NCI-H2107 treated with DMSO at 0.1 percent for 48 hours (cell line): ENCODE results near the gene COL24A1.
A peak's percentile ranks its signal among the peaks of the same experiment; 100 is the strongest.
"Not testable (repeated sequence)": the region's sequence is repeated elsewhere in the genome, so short reads cannot be mapped to it uniquely, and the experiment has no call there.

ENCODE experiments used
- DNase-seq: peaks from one replicate; lab custom pipeline; 2025; ENCODE audit not compliant: unreplicated experiment; lab: John Stamatoyannopoulos, UW

Gene COL24A1

DNA sequence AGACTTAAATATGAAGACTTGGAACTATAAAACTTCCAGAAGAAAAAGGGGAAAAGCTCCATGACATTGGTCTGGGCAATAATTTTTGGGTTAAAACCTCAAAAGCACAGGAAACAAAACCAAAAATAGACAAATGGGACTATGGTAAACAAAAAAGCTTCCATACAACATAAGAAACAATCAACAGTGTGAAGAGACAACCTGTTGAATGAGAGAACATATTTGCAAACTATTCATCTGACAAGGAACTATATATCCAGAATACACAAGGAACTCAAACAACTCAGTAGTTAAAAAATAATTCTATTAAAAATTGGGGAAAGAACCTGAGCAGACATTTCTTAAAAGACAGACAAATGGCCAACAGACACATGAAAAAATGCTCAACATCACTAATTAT lies 255.7 kb downstream of the COL24A1 start:
- no peak for DNase-seq

DNA sequence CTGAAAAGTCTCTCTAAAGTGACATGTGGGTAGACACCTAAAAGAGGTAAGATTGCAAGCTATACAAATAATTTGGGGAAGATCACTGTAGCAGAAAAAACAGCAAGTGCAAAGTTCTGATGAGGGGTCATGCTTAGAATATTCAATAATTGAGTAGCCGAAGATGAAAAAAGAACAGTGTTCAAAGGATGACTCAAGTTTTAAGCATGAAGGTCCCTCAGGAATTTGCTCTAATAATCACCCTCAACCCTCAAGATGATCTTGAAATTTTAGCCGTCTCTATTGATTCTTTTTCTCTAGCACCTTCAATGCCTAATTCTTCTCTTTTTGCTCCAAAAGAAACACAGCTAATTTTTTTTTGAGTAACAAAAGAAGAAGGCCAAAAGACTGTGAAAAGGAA lies 257.7 kb downstream of the COL24A1 start:
- DNase-seq = no peak

DNA sequence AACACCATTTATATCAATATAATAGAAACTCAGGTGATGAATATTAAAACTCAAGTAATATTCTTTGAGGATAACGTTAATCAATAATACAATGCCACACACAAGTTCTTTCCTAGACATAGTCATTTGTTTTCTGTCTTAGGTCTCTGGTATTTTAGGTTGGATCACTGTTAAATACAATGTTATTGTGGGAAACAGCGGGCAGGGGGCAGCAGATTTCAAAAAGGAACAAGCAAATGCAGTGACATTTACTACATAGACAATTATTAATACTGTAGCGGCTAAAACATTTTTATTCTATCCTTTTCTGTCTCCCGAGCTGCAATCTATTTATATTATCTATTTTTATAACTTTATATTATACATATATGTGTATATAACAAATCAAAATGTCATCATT lies 261.9 kb downstream of the COL24A1 start:
- DNase-seq = peak; percentile 1

DNA sequence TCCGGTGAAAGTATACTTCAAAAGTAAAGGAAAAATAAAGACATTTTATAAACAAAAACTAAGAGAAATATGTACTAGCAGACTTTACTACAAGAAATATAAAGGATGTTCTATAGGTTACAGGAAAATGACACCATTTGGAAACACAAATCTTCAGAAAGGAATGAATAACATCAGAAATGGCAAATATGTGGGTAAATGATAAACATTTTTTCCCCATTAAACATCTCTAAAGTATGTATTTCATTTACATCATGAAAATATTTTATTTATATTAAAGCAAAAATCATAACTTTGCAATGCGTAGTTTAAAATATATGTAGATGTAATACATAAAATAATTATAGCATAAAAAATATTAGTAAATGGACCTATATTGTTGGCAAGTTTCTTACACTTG lies 264.2 kb downstream of the COL24A1 start:
- DNase-seq = no peak

DNA sequence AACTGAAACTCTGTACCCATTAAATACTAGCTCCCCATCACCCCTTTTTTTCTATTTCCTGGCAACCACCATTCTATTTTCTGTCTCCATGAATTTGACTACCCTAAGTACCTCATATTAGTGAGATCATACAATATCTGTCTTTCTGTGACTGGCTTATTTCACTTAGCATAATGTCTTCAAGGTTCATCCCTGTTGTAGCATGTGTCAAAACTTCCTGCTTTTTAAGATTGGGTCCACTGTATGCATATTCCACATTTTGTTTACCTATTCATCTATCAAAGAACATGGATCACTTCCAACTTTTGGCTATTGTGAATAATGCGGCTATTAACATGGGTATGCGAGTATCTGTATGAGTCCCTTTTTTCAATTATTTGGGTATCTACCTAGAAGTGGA lies 266.7 kb downstream of the COL24A1 start:
- DNase-seq = no peak

DNA sequence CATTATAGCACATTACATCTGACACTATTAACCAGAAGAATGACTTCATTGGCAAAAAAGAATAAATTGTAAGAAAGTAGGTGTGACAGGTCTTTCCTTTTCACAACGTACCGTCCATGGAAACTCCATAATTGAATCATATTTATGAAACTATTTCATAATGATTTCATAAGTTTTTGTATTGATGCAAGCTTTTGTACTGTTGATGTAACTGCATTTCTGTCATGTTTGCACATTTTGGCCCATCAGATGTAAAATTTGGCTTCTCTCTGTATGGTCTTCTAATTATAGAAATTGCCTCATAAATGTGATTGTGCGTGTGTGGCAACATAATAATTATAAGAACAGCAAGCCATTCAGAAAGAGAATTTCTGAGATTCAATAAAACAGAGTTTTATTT lies 267.7 kb downstream of the COL24A1 start:
- no peak for DNase-seq

DNA sequence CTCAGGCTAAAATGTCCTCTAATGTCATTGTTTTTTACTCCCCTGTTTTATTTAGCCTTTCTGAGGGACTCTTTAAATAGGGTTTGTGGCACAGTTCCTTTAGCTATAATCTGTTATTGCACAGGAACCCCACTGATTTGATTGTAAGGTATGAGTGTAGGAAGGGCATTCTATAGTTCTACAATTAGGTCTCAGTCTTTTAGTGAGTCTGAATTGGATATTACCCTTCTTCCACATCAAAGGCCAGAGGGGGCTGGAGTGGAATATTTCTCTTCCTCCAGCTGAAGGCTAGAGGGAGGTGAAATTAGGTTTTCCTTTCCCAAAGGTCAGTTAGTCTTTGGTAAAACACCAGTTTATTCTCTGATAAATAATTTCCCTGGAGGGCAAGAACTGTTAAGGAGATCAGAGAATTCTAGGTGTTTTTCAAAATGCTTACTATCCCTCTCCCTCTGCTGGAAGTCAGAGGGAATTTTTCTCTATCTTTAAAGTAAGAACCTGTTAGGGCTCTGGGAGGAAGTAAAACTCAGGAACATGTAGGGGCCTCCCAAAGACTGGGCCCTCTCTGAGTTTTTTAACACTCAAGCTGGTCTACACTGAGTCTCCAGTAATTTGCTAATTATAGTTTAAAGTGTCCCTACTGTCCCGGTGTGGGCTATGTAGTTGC lies 272.1 kb downstream of the COL24A1 start:
- no peak for DNase-seq

DNA sequence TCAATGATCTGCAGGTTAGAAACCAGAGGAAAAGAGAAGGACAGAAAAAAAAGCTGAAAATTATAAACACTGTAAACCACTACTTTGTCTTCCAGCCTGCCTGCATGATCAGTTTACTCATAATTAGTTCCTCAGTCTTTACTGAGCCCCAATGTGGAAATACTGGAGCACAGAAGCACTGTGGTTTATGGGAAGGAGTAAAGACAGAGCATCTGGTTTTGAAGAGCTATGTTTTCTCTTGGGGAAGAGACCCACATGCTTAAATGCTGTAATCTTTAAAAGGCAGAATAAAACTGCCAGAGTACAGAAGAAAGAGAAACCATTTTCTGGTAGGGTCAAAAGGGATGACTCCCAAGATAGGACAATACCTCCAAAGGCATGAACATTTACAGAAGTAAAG lies 289.4 kb downstream of the COL24A1 start:
- no peak for DNase-seq

DNA sequence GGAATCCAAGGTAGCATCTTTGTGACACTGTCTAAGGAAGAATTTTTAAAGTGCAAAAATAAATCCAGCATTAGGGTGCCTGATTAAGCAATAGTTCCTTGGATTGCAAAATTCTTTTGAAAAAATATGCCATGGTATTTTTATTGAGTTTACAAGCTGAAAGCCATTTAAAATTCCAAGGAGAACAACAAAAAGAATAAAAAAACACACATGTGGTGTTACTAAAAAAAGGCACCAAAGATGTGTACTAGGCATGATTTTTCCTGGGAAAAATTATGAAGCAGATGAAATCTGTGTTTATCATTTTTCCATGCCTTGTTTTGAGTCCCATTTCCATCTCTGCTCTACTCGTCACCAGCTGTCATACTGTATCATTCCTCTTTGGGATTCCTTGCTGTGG lies 291.4 kb downstream of the COL24A1 start:
- DNase-seq = no peak

DNA sequence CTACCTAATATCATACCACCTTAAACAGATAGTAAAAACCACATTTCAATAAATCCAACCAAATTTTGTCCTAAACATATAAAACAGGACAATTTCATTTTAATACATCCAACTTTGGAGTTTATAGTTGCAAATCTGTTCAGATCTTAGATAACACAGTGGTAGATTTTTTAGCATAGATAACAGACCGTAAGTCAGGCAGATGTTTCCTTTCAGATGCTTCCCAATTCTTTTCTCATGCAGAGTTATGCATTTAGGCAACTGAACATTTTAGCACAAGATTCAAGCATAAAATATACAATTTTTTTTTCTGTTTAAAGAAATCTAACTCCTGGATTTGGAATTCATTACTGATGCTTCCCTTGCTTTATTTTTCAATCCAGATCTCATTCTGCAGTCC lies 291.8 kb downstream of the COL24A1 start:
- no peak for DNase-seq

DNA sequence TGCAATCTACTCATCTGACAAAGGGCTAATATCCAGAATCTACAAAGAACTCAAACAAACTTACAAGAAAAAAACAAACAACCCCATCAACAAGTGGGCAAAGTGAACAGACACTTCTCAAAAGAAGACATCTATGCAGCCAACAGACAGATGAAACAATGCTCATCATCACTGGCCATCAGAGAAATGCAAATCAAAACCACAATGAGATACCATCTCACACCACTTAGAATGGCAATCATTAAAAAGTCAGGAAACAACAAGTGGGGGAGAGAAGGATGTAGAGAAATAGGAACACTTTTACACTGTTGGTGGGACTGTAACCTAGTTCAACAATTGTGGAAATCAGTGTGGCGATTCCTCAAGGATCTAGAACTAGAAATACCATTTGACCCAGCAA lies 292.9 kb downstream of the COL24A1 start:
- not testable (repeated sequence) for DNase-seq

DNA sequence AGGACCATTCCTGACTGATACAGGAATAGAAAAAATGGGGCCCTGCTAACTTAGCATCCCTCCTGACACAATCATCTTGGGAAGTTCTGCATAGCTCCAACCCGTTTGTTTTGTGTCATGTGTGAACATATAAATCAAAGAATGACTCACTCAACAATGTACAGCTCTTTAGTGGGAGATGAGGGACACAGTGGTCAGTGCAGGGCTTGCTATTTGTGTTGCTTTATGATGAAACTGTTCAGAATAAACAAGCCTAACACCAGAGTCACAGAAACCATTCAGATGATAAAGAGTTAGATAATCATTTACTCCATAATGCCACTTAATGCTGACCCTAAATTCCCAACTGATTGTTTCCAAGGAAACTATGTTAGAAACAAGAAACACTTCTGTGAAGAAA lies 294.1 kb downstream of the COL24A1 start:
- DNase-seq = no peak

DNA sequence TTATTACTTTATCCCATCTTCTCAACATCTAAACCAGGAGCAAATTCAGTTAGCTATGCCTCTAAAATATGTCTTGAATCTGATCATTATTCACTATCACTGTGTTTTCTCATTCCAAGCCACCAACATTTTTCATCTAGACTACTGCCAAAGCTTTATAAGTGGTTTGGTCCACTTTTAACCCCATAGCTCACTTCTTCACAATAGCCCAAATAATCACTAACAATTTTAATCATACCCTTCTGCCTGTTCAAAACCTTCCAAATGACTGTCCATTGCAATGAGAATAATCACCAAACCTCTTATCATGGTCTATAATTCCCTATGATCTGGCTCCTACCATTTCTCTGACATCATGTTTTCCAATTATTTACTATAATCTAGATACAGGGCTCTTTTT lies 298.6 kb downstream of the COL24A1 start:
- no peak for DNase-seq

DNA sequence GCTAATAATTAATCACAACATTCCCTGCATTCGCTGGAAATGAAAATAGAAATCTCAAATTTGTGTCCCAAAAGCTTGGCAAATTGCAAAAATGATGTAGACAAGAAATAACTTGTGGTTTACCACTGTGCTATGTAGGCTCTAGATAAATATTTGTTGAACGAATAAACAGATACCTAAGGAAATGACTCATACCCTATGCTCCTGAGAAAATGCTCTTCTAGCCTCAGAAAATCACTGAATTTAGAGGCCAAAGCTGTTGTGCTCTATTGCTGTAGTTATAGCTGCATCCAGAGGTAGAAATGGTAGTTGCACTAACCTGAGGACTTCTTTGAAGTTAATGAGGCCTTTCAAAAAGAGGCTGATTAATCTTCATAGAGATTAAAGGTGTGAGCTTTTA lies 306.3 kb downstream of the COL24A1 start:
- no peak for DNase-seq

DNA sequence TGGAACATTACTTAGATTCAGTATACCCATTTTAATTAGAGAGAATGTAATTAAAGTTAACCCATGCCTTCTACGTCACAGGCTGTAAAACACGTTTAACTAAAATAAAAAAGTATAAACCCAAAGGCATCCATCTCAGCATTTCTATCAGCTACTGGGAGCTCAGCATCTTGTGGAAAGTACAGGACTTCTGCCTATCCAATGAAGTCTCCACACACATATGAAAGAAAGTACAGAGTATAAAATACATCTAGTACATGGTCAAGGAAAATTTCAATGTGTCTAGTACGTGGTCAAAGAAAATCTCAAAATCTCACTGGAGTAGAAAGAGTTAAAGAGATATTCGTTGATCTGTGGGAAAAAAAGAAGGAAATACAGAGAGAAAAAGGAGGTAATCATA lies 306.9 kb downstream of the COL24A1 start:
- DNase-seq = no peak

DNA sequence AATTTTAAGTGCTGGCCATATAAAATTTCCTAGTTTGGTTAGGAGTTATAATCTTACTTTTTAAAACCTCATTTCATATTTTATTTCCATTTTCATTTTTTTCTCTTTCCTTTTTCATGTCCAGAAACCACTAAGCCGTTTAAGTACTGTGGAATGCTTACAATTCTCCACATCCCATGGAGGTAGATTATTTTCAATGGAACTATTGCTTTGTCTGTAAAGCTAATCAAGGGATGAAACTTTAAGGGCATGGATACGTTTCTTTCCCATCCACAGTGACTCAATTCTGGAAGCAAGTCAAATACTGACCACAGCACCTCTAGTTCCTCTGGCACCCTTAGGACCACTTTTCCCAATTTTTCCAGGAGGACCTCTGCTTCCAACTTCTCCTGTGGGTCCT lies 309.2 kb downstream of the COL24A1 start:
- DNase-seq = no peak

DNA sequence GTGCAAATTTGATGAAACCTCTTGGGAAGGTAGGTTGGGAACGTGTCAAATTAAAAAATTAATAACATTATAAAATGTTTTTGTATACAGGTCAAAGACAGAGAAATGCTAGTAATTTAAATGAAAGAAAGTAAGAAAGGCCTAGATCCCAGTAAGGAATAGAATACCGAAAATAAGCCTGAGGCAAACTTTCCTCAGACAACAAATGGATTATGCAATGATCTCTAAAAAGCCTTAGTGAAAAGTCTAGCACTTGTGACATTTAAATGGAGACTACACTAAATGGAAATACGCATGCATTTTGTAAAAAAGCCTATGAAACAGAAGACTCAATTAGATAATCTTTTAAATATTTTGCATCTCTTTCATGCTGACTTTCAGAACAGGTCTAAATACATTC lies 309.9 kb downstream of the COL24A1 start:
- no peak for DNase-seq

DNA sequence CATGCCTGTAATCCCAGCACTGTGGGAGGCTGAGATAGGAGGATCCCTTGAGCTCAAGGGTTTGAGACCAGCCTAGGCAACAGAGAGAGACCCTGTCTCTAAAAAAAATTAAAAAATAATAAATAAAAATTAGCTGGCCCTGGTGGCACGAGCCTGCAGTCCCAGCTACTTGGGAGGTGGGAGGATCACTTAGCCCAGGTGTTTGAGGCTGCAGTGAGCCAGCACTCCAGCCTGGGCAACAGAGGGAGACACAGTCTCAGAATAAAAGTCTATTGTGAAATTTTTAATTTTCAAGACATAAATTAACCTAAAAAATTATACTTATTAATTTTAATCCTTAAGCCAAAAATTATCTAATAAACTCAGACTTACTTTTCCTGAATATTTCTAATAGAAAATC lies 317.1 kb downstream of the COL24A1 start:
- DNase-seq = no peak

DNA sequence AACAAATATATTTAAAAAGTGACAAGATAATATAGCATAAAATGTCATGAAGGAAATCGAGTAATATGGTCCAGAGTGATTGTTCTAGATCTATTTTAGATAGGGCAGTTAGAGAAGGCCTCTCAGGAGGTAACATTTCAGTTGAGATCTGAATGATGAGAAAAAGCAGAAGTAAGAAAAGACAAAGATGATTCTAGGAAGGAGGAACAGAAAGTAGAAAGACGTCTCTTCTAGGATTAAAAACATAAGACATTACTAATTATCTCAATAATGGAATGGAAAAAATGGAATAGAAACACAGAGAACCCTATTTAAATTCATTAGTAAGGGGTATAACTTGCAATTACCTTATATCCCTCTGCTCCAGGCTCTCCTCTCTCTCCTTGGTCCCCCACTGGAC lies 318.3 kb downstream of the COL24A1 start:
- DNase-seq = no peak

DNA sequence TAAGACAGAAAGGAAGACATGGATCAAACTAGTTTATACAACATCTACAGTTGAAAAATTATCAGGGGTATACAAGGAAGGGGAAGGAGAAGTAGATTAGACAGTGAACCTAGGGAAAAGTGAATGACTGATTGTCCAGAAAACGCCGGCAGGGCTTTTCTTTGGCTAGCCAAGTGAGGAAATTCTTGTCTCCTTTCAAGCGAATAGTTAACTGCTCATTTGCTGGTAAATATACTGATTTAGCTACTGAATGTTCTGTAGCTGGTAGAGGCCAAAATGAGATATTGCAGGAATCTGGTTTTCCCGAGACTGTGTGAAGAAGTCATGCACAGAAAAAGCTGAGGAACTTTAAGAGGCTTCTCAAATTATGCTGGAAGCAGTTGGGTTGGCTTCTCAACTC lies 319.8 kb downstream of the COL24A1 start:
- no peak for DNase-seq

DNA sequence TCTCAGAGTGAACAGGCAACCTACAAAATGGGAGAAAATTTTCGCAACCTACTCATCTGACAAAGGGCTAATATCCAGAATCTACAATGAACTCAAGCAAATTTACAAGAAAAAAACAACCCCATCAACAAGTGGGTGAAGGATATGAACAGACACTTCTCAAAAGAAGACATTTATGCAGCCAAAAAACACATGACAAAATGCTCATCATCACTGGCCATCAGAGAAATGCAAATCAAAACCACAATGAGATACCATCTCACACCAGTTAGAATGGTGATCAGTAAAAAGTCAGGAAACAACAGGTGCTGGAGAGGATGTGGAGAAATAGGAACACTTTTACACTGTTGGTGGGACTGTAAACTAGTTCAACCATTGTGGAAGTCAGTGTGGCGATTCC lies 323.4 kb downstream of the COL24A1 start:
- not testable (repeated sequence) for DNase-seq

DNA sequence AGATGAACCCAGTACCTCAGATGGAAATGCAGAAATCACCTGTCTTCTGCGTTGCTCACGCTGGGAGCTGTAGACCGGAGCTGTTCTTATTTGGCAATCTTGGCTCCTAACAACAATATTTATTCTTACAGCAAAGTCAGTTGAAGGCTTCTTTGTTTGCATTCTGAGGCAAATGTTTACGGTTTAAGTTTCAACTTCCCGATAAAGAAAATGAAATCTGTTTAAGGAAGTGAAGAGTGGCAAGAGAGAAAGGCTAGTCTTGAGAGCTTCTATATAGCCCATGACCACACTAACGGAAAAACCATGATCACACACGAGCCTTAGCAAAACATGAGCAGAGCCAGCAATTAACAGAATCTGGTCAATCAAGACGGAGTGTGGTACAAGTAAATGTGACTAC lies 325.7 kb downstream of the COL24A1 start:
- no peak for DNase-seq

DNA sequence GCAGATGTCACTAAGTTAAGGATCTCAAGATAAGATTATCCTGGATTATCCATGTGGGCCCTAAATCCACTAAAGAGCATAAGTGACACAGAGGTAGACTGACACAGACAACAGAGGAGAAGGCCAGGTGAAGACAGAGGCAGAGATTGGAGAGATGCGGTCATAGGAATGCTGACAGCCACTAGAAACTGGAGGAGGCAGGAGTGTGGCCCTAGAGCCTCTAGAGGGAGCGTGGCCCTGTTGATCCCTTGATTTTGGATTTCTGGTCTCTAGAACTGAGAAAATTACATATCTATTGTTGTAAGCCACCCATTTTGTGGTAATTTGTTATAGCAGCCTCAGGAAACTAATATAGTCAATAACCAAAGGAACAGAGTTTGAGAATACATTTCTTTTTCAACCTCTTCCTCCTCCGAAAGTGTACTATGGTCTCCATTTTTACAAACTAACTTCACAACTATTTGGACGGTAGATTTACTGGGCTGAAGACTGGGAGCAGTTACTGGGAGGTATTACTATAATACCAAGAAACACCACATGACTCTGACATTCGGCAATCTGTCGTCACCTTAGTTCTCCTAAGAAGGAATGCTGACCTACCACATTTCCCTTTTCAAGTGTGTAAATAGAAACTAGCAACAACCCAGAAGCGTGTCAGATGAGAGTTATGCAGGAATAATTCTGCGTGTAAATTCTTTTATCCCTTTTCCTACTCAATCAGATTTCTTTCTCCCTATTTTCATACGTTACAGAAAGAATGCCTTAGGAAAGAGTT lies 332.3 kb downstream of the COL24A1 start:
- no peak for DNase-seq
